NCI-H526 treated with DMSO at 0.1 percent for 48 hours (cell line): ENCODE data around the gene HAGHL.

ENCODE experiments used
- DNase-seq: peaks from one replicate; lab custom pipeline; 2025; lab: John Stamatoyannopoulos, UW

HAGHL gene

DNA sequence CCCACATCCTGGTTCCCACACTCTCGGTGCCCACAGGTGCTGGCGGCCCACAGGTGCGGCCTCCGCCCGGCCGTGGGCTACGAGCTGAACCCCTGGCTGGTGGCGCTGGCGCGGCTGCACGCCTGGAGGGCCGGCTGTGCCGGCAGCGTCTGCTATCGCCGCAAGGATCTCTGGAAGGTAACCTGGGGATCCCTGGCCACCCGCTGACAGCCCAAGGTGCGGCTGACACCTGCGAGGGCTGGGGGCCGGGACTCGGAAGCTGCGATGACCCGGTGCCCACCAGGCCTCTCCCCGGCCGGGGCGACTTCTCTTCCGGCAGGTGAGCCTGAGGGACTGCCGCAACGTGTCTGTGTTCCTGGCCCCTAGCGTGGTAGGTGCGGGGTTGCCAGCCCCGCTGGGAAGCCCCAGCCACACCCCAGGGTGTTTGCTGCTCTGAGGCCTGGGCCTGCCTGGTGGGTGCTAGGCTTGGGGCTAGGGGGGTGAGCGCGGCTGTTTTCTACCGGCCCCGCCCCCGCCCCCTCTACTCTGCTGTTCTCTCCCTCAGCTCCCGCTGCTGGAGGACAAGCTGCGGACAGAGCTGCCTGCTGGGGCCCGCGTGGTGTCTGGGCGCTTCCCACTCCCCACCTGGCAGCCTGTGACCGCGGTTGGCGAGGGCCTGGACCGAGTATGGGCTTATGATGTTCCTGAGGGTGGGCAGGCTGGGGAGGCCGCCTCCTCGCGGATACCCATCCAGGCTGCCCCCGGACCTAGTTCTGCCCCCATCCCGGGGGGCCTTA lies 5.0 kb upstream of the HAGHL start:
- DNase-seq: no peak

GRCh38 chr16:722835-723633 lies 3.9 kb upstream of the HAGHL start:
- no peak for DNase-seq

DNA sequence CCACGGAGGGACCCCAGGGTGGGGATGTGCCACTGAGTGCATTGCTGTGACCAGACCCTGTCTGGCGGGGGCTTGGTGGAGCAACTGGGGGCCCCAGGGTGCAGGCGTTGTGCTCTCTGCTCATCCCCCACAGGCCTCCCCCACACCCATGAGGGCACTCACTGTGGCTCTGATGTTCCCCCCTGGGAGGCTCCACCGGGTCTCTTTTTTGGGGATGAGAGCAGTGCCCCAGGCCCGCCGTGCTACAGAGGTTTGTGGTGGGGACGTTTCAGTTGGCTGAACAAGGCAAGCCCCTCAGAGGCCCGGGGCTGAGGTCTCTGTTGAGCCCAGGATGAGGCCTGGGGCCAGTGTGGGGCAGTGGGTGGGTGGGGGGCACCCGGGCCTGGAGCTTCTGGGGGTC lies 3.2 kb upstream of the HAGHL start:
- DNase-seq: no peak

- no peak for DNase-seq
Measured at GRCh38 chr16:724188-725040, 2.5 kb upstream of the HAGHL start.

- DNase-seq: no peak
Measured at GRCh38 chr16:725041-725376, 1.9 kb upstream of the HAGHL start.

DNA sequence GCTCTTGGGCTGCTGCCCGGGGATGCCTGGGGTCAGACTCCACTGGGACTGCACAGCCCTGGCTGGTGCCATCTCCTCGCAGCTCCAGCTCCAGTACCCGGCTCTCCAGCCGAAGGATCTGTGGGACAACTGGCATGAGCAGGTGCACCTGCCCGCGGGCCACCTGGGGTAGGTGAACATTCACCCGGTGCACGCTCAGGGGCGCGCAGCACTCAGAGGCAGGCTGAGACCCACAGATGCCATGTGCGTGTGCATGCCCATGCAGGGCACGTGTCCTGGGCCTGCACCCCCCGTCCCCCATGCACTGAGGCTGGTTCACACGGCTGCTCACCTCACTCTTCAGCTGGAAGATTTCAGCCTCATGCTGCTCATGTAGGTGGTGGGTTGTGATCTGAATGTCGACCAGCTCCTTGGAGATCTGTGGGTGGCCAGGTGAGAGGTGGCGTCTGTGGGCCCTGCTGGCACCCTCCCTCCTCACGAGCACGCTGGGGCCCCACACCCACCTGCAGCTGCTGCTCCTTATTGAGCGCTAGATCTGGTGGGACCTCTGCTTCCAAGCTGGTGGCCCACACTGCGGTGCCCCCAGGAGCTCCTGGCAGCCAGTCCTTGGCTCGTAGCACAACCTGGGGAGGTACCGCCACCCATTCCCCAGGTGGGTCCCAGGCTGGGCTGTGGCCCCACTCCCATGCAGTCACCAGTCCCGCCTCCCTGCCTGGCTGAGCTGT lies 1.3 kb upstream of the HAGHL start:
- no peak for DNase-seq

DNA sequence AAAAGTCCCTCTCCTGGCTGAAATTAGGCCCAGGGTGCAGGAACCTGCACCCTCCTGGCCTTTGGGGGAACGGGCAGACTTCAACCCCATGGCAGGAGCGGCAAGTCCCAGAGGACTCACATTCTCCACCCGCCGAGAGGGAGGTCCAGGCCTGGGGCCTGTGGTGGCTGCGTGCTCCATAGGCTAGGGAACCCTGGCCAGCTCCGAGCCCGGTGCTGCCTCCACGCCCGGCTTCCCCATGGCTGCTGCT lies 793 bp upstream of the HAGHL start:
- DNase-seq: no peak

- no peak for DNase-seq
Measured at GRCh38 chr16:727291-727977, 528 bp downstream of the HAGHL start.

DNA sequence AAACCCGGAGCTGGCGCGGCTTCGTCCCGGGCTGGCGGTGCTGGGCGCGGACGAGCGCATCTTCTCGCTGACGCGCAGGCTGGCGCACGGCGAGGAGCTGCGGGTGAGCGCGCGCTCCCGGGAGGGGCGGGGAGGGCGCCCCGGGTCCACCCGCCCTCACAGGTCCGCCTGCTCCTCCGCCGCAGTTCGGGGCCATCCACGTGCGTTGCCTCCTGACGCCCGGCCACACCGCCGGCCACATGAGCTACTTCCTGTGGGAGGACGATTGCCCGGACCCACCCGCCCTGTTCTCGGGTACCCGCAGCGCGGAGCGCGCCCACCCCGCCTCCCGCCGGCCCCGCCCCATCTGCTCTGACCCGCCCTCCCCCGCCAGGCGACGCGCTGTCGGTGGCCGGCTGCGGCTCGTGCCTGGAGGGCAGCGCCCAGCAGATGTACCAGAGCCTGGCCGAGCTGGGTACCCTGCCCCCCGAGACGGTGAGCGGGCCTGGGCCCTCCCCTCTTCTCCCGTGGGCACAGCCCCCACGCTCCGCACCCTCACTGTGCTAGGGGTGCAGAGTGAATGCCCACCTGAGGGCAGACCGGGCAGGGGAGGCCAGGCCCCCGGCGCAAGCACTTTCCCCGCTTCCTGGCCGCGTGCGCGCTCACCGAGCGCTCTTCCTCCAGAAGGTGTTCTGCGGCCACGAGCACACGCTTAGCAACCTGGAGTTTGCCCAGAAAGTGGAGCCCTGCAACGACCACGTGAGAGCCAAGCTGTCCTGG lies 1.4 kb downstream of the HAGHL start:
- no peak for DNase-seq

- no peak for DNase-seq
Measured at GRCh38 chr16:728890-729744, 2.2 kb downstream of the HAGHL start.

DNA sequence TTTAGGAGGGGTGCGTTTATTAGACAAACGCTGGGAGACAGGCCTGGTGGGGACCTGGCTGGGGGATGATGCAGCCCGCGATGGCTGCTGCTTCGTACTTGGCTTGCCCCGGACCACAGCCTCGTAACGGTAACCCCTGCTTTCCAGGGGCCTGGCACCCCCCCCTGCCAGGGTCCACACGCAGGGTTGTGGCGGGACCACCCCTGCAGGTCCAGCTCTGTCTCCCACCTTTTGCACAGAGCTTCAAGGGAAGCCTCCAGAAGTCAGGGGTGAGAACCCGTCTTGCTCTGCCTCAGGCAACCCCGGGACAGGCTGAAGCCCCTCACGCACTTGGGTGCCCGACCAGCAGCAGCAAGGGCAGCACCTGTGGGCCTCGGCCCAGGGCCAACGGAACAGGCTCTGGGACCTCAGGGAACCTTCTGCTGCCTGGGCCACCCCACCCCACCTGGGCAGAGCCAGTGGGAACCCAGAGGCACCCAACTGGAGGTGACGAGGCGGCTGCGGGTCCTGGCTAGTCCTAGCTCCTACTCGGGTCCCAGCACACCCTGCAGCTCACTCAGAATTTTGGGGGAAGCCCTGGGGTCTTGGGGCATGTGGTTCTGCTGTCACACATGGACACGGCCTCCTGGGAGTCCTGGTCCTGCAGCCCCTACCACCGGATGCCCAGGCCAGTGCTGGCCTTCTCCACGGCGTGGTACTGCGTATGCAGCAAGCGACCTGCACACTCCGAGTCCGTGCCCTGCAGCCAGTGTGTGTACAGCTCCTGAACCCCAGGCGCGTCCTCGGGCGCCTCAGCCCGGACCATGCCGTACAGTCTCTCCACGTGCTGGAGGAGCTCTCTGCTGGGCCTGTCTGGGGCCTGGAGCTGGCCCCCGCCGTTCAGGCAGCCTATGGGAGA lies 3.1 kb downstream of the HAGHL start:
- DNase-seq: no peak

DNA sequence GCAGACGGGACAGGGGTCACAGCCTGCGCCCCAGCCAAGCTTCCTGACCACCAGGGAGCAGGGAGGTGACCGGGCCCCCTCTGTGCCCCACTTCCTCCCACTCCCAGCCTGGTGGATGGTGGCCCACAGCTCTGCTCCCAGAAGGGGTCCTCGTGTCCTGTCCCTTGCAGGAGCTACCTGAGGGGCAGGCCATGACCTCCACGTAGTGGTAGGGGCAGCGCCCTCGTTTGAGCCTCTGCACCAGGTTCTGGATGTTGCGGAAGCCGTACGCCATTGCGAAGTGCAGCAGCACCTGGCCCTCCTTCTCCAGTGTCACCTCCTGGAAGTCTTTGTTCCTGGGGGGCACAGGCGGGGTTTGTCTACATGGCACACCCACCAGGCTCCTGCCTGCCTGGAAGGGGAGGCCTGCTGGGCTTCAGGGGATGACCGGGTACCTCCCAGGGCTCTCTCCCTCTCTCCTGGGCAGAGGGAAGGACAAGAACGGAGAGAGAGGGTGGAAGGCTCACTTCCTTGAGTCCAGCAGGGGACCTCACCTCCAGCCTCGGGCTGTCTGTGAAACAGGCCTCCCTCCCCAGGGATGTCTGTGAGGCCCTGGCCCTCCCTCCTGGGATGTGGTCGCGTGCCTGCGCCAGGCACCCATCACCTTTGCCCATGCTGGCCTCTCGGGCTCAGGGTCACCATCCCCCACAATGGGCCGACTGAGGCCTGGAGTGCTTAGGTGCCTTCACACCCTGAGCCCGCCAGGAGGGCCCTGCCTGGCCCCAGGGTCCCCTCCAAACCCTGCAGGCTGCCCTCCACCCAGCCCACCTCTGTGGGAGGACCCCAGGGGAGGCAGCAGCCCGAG lies 4.0 kb downstream of the HAGHL start:
- no peak for DNase-seq

GRCh38 chr16:732332-732731 lies 5.4 kb downstream of the HAGHL start:
- no peak for DNase-seq

DNA sequence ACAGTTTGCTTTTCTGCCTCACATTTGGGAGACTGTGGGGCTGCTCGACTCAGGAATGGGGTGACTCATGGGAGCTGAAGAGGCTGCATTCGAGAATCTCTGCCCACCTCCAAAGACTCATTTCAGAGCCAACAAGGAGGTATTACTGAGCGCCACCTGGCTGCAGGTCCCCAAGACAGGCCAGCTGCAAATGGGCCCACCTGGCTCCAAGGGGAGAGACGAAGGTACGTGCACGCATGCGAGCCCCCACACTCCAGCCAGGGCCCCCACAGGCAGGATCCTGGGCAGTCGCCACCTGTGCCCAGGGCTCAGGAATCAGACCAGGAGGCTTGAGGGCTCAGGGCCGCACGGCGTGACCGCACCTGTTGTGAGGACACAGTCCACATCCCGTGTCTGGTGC lies 6.0 kb downstream of the HAGHL start:
- no peak for DNase-seq

DNA sequence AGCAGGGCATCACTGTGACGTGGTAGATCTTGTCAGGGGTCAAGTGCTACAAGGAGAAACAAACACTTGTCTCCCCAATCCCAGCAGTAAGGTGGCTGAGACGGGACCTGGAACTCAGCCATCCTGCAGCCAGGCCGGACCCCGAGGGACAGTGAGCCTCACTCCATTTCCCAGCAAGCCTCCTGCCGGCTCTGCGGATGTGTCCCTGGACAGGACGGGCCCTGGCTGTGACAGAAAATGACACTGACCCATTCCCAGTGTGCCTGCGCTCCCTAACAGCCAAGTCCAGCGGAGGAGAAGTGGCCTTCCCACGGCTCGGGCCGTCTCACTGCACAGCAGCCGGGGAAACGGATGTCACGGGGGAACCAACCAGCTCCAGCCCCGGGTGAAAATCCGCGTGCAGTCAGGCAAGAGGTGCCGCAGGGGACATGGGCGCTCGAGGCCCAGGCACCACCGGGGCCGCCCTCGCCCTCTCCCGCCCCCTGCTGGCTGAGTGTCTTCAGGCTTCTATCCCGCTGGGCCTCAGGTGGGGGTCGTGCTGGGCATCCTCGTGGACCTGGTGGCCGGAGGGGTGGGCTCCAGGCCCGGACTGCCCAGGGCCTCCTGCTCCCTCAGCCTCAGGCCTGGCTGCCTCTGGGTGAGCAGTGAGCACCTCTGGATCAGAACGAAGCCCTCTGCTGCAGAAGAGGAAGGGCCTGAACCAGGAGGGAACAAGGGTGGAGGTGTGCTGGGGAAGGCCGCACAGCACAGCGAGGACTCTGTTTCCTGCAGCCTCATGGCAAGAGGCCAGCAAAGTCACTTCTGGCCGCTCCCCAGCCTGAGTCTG lies 6.7 kb downstream of the HAGHL start:
- DNase-seq: no peak

- no peak for DNase-seq
Measured at GRCh38 chr16:734208-734980, 7.5 kb downstream of the HAGHL start.
